DOHH2 (cell line): ENCODE measurements around the gene HOXA13.

Source experiments
- H3F3A ChIP-seq: fragments of 200-600 bp; sonication (generic), shearing (Covaris generic); 2 replicates; pipeline ENCODE4 v1.6.0; 2016; ENCODE audit warnings: antibody characterized with exemption, mild to moderate bottlenecking; ENCODE audit not compliant: control insufficient read depth, insufficient read depth
- H3K27ac ChIP-seq: fragments of 200-600 bp; sonication (generic); 2 replicates; pipeline ENCODE4 v1.5.1; 2014; ENCODE audit warnings: low read depth, mild to moderate bottlenecking, low read length, moderate library complexity
- H3K27me3 ChIP-seq: fragments of 200-600 bp; sonication (generic); 2 replicates; pipeline ENCODE4 v1.6.1; 2014; ENCODE audit warnings: mild to moderate bottlenecking, low read length, mixed read lengths; ENCODE audit not compliant: control insufficient read depth
- H3K36me3 ChIP-seq: fragments of 200-600 bp; sonication (generic); 2 replicates; pipeline ENCODE4 v1.6.1; 2014; ENCODE audit warnings: mild to moderate bottlenecking, low read length, moderate library complexity, mixed read lengths; ENCODE audit not compliant: control insufficient read depth
- H3K4me1 ChIP-seq: fragments of 200-600 bp; sonication (generic); 2 replicates; pipeline ENCODE4 v1.6.1; 2014; ENCODE audit warnings: mild to moderate bottlenecking, low read length, mixed read lengths; ENCODE audit not compliant: control insufficient read depth
- H3K4me2 ChIP-seq: fragments of 200-600 bp; sonication (generic); 2 replicates; pipeline ENCODE4 v1.6.0; 2014; ENCODE audit warnings: mild to moderate bottlenecking, low read length, moderate library complexity
- H3K4me3 ChIP-seq: fragments of 200-600 bp; sonication (generic); 2 replicates; pipeline ENCODE4 v1.5.1; 2014; ENCODE audit warnings: mild to moderate bottlenecking, low read length, mixed read lengths
- H3K79me2 ChIP-seq: fragments of 200-600 bp; sonication (generic); 2 replicates; pipeline ENCODE4 v1.6.1; 2014; ENCODE audit warnings: mild to moderate bottlenecking, low read length, mixed read lengths; ENCODE audit not compliant: control insufficient read depth
- H3K9me2 ChIP-seq: fragments of 200-600 bp; sonication (generic); replicated peaks from 2 replicates; pipeline ENCODE4 v1.6.1; 2014; ENCODE audit warnings: mild to moderate bottlenecking, low read length, mixed read lengths; ENCODE audit not compliant: control insufficient read depth
- H3K9me3 ChIP-seq: fragments of 200-600 bp; sonication (generic); 2 replicates; pipeline ENCODE4 v1.6.1; 2014; ENCODE audit warnings: antibody characterized with exemption, low read length, mixed read lengths; ENCODE audit not compliant: control insufficient read depth, insufficient read depth
- H4K20me1 ChIP-seq: fragments of 200-600 bp; sonication (generic); 2 replicates; pipeline ENCODE4 v1.6.0; 2014; ENCODE audit warnings: low read depth, mild to moderate bottlenecking, antibody characterized with exemption, low read length, moderate library complexity; ENCODE audit not compliant: control insufficient read depth, insufficient read depth
- EZH2phosphoT487 ChIP-seq: fragments of 200-600 bp; sonication (generic); IDR thresholded peaks from 2 replicates; pipeline ENCODE4 v1.6.1; 2017; ENCODE audit warnings: borderline replicate concordance, mild to moderate bottlenecking, antibody characterized with exemption, low read length, moderate library complexity, mixed read lengths
- TF ChIP-seq, protein P1 (sequence below): fragments of 200-600 bp; sonication (generic); IDR thresholded peaks from one replicate; pipeline ENCODE4 v1.5.1; 2014; ENCODE audit warnings: antibody characterized with exemption, mild to moderate bottlenecking, low read depth, low read length; ENCODE audit not compliant: poor library complexity, severe bottlenecking

HOXA13 gene

DNA sequence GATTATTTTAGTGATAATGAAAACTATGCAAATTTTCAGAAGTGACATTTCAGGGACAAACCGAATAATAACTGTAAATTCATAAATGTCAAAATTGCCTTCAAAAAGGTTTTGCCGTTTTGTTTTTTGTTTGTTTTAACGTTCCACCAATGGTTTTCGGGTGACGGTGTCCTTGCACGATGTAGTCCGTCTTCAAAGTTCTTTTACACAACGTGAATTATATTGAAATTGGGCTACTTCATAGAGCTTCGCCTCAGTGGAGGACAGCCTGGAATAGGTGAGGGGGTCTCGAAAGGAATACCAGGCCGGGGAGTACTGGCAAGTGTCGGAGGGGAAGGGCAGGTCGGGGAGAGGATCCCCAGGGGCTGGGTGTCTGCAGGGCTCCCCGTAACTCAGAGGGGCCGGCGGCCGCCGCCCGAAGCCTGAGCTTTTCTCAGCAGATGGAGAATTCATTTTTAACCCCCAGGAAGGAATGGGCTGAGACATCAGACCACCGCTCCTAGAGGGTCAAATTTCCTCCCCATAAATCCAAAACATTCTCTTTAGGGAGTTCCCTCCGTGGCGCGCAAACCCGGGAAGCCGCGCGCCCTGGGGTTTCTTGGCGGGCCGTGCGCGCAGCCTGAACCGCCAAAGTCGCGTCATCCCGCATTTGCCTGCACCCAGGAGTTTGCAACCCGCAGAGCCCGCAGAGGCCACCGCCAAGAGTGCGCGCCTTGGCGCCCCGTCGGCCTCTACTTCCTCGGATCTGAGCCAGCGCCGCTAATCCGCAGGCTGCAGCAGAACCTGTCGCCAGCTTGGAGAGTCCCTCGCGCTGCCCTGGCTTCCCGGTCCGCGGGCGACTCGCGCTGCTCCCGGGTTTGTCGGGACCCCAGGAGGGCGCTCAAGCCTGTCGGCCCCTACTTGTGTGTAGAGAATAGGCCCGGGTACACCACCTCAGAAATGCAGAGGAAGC is 25.4 kb upstream of the HOXA13 start:
- peaks cover 5% of the 10 kb centered on the region; the same call in 1 of the 2 replicates for H3K4me1 ChIP-seq
- no peaks in the 10 kb centered on the region for H4K20me1 ChIP-seq
- peaks cover 51% of the 10 kb centered on the region for H3K27me3 ChIP-seq
- no peak overlapping the region for H3K4me3 ChIP-seq
- no peaks in the 10 kb centered on the region for H3F3A ChIP-seq
- H3K9me3 ChIP-seq, result no peaks in the 10 kb centered on the region
- no peaks in the 10 kb centered on the region for H3K79me2 ChIP-seq
- H3K4me2 ChIP-seq, result no peak overlapping the region
- no peak for TF ChIP-seq EZH2phosphoT487
- TF ChIP-seq, protein P1, sequence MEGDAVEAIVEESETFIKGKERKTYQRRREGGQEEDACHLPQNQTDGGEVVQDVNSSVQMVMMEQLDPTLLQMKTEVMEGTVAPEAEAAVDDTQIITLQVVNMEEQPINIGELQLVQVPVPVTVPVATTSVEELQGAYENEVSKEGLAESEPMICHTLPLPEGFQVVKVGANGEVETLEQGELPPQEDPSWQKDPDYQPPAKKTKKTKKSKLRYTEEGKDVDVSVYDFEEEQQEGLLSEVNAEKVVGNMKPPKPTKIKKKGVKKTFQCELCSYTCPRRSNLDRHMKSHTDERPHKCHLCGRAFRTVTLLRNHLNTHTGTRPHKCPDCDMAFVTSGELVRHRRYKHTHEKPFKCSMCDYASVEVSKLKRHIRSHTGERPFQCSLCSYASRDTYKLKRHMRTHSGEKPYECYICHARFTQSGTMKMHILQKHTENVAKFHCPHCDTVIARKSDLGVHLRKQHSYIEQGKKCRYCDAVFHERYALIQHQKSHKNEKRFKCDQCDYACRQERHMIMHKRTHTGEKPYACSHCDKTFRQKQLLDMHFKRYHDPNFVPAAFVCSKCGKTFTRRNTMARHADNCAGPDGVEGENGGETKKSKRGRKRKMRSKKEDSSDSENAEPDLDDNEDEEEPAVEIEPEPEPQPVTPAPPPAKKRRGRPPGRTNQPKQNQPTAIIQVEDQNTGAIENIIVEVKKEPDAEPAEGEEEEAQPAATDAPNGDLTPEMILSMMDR, result no peak
- no peaks in the 10 kb centered on the region for H3K9me2 ChIP-seq
- H3K36me3 ChIP-seq, result no peaks in the 10 kb centered on the region
- H3K27ac ChIP-seq, result no peak overlapping the region

DNA sequence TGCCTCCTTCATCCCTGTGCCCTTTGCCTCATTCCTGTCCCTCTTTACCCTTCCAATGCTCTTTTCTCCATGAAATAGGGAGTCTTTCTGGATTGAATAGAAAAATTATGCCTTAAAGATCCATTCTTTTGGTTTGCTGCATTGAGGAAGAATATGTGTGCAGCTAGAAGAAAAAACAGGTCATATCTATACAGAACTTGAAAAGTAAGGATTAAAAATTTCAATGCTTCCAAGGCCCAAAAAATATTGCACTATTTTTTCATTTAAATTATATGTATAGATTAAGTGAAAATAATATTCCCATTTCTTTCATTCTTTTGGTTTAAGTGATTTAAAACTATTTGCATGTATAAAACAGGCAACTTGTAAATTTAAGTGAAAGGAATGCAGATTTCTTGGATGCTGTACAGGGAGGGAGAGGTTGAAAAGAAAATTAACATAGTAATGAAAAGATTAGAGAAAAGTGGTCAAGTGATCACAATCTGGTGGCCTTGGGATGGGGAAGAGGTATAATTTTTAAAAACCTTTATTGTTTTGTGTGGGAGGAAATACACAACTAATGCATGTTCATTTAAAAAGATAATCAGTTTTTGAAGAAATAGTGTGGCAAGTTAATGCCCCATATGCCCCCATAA is 24.2 kb upstream of the HOXA13 start:
- H3K4me2 ChIP-seq, result no peak overlapping the region
- H3K27me3 ChIP-seq, result peaks cover 57% of the 10 kb centered on the region
- peaks cover 6% of the 10 kb centered on the region; the same call in 1 of the 2 replicates for H3K4me1 ChIP-seq

DNA sequence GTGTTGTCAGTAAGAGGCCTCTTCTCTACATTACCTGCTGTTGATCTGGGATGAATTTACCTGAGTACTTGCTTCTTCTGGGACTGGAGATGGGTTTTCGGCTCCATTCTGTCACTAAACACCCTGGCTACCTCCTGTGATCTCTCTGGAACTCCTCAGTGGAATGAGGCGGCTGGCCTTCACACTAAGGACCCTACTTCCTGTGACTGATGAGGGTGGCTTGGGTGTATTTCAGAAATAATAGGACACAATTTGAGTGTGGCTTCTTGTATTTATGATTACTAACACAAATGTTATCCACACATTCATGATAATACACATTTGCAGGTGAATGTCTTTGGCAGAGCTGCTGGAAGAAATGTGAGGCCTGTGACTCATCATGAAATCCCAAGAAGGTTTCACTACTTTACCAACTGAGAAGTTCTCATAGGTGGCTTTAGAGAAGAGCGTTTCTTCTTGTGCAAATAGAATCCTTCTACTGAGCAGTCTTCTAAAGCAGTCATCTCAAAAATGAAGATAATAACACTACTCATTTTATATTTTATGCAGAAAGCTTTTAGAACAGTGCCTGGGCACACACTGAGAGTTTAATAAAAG is 21.4 kb upstream of the HOXA13 start:
- Histone ChIP-seq H4K20me1 (no peaks in the 10 kb centered on the region), H3K4me3 (no peak overlapping the region), H3K9me3 (no peaks in the 10 kb centered on the region), H3K79me2 (no peaks in the 10 kb centered on the region), H3K4me1 (peaks cover 6% of the 10 kb centered on the region; the same call in 1 of the 2 replicates), H3K4me2 (no peak overlapping the region), H3K27me3 (peaks cover 64% of the 10 kb centered on the region), H3K36me3 (no peaks in the 10 kb centered on the region), H3K27ac (no peak overlapping the region), H3F3A (no peaks in the 10 kb centered on the region), H3K9me2 (no peaks in the 10 kb centered on the region)
- TF ChIP-seq, protein P1, result no peak
- TF ChIP-seq EZH2phosphoT487, result no peak

More for the DNA sequence above, 24.2 kb upstream of the HOXA13 start:
- TF ChIP-seq, protein P1, result no peak
- no peak for TF ChIP-seq EZH2phosphoT487
- no peaks in the 10 kb centered on the region for H4K20me1 ChIP-seq
- H3K9me2 ChIP-seq, result no peaks in the 10 kb centered on the region
- no peak overlapping the region for H3K4me3 ChIP-seq
- no peaks in the 10 kb centered on the region for H3K9me3 ChIP-seq
- H3K27ac ChIP-seq, result no peak overlapping the region
- no peaks in the 10 kb centered on the region for H3K36me3 ChIP-seq
- no peaks in the 10 kb centered on the region for H3F3A ChIP-seq
- no peaks in the 10 kb centered on the region for H3K79me2 ChIP-seq
